Epithelial cell of proximal tubule (primary cell): Measurements from ENCODE around the gene POLR1A. TPM values are rescaled to one million over a fixed set of nuclear protein-coding genes. Genes with fewer than 3 reads are reported as not detected.

Experiments used
- DNase-seq: peaks from one replicate; pipeline ENCODE4 v3.0.0-alpha.2; 2011; ENCODE audit warnings: low read depth
- H3K4me3 ChIP-seq: 2 replicates; pipeline ENCODE4 v1.5.1; 2011; ENCODE audit warnings: low read depth, mild to moderate bottlenecking, low read length
- CTCF ChIP-seq: conservative IDR thresholded peaks from 2 replicates; pipeline ENCODE4 v1.5.1; 2012; ENCODE audit warnings: low read depth, mild to moderate bottlenecking, low read length
- total RNA-seq: library from RNA; depleted of rRNA; stranded (reverse); fragments of >200 nt; gene quantifications from 2 replicates; pipeline ENCODE4 v1.2.3, GENCODE V29; 2015

The POLR1A gene
- total RNA-seq, 1 donor from 2014 or later: 23.1 TPM

- H3K4me3 ChIP-seq: no peak overlapping the region
- no peak for DNase-seq
- TF ChIP-seq CTCF: peak; percentile 86
These were observed 26.7 kb downstream of the POLR1A start for GRCh38 chr2:86078774-86079545.

DNA sequence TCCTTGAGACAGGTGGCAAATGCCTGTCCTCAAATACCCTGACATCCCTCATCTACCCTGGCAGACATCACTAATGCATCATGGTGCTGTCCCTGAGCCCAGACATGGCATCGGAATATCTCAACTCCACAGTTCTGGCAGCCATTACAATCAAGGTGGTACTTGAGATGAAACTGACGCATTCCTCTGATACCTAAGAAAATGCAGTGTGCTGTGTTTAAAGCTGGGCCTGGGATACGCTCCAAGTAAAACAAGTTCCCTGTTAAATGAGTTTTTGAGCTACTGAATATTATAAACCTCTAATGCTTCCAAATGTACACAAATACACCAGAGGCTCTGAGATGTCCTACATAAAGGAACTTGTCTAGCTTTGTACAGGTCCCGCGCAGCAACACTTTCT, 29.8 kb downstream of the POLR1A start:
- no peak overlapping the region for H3K4me3 ChIP-seq
- DNase-seq: no peak
- TF ChIP-seq CTCF: no peak

DNA sequence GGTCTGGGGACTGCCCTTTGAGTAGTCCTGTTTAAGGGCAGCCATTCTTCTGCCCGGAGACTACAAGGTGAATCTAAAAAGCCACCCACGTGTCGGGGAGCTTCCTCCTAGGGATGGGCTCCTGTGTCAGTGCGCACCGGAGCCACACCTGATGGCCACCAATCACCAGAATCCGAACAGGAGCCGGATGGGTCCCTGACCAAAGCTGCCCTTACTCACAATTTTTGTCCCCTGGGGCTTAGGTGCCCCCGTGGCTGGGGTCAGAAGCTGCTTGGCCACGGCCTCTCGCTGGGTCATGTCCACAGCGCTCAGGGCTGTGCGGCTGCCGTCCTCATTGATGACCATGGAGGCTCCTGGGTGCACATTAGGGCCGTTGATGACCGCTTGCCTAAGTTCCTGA, 30.9 kb downstream of the POLR1A start:
- TF ChIP-seq CTCF: no peak
- H3K4me3 ChIP-seq: no peak overlapping the region
- no peak for DNase-seq

DNA sequence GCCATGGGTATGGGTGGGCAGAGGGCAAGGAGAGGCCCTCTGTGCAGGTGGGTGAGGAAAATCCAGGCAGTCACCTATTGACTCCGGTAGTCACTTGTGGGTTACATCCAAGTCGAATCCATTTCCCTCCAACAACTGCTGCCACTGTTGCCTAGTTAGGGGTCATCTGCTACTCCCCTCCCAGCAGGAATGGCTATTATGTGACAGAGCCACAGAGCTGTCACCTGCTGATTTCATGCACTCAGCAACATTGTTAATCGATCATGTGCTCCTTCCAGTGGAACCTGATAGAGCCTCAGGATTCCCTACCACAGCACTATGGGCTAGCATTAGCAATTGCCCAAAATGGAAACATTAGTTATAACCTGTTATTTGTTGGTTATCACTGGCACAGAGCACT, 31.4 kb downstream of the POLR1A start:
- no peak for TF ChIP-seq CTCF
- no peak for DNase-seq
- no peak overlapping the region for H3K4me3 ChIP-seq

DNA sequence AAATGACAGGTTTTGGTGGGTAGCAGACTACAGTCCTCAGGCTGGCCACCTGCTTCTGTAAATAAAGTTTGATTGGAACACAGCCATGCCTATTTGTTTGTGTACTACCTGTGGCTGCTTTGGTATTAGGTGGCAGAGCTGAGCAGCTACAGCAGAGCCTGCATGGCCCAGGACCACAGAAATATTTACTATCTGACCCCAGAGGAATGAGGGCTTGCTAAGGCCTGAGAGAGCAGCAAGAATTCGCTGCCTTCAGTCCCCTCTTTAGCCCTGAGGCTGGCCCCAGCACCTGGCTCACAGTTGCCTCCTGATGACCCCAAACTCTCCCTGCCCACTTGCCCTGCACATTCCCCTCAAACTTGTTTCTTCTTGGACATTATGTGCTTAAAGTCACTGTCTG, 32.5 kb downstream of the POLR1A start:
- TF ChIP-seq CTCF: no peak
- no peak overlapping the region for H3K4me3 ChIP-seq
- DNase-seq: no peak

- no peak for DNase-seq
- no peak overlapping the region for H3K4me3 ChIP-seq
- TF ChIP-seq CTCF: no peak
These were observed 33.3 kb downstream of the POLR1A start for GRCh38 chr2:86072271-86072858.

DNA sequence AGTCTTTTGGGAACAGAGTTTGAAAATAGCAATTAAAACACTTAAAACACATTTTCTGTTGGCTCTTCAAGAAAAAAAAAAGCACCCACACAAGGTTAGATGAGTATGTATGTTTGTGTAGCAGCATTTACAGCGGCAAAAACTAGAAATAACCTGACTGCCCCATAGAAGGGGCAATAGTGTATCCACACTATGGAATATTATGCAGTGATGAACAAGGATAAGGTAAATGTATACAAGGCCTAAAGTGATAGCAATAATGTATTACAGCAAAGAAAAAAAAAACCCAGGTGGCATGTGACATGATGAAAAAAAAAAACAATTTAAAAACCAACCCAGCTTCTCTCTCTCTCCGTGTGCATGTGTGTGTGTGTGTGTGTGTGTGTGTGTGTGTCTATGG, 34.8 kb downstream of the POLR1A start:
- no peak for TF ChIP-seq CTCF
- H3K4me3 ChIP-seq: no peak overlapping the region
- DNase-seq: no peak
